Gastrocnemius medialis (tissue), 4 donors: Measurements from ENCODE around the gene MED13L.

ENCODE experiments used
- POLR2A ChIP-seq, 2 donors: fragments of 450-650 bp; IDR thresholded peaks; one replicate each; pipeline ENCODE4 v1.6.1; 2017; ENCODE audit warnings: antibody characterized with exemption in 2 of 2, mild to moderate bottlenecking in 2 of 2, moderate library complexity in 2 of 2
- TF ChIP-seq, protein P1 (sequence below), 5 experiments: fragments of 450-650 bp in 3 of 5; fragments of 200-600 bp in 2 of 5; sonication (generic) in 2 of 5; IDR thresholded peaks in 4 of 5; conservative IDR thresholded peaks in 1 of 5; 1 replicate in 4 of 5; 2 replicates in 1 of 5; pipeline ENCODE4 v1.5.1; 2016 to 2019; ENCODE audit warnings: antibody characterized with exemption in 5 of 5, mild to moderate bottlenecking in 3 of 5, moderate library complexity in 3 of 5

DNA sequence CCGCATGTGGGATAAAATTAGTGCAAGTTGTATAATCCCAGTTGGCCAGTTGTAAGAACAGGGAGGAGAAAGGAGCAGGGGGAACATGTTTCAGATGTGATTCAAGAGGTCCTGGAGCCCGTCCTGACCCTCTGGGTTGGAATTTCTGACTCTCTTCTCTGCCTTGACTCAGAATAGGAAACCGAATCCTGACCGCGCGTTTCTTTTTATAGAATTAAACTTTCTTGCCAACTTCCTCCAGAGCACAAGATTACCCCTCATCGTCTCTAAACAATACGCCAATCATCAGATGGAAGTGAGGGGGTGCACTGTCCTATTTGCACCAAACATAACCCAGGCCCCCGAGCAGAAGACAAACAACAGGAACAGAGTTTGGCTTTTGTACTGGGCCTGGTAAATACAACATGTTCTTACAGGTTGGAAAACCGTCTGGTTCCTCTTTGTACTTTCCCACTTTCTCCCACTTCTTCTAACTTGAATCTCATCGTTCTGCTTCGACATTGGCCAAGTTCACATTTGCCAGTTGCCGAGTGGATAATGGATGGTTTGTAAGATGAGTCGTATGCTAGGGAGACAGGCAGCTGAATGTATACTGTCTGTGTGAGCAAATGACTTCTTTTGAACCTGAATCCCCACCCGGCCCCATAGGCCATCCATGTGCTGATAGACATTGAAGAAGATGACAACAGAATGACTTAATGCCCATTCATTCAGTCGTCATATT, 42.6 kb upstream of the MED13L start:
- TF ChIP-seq, protein P1, sequence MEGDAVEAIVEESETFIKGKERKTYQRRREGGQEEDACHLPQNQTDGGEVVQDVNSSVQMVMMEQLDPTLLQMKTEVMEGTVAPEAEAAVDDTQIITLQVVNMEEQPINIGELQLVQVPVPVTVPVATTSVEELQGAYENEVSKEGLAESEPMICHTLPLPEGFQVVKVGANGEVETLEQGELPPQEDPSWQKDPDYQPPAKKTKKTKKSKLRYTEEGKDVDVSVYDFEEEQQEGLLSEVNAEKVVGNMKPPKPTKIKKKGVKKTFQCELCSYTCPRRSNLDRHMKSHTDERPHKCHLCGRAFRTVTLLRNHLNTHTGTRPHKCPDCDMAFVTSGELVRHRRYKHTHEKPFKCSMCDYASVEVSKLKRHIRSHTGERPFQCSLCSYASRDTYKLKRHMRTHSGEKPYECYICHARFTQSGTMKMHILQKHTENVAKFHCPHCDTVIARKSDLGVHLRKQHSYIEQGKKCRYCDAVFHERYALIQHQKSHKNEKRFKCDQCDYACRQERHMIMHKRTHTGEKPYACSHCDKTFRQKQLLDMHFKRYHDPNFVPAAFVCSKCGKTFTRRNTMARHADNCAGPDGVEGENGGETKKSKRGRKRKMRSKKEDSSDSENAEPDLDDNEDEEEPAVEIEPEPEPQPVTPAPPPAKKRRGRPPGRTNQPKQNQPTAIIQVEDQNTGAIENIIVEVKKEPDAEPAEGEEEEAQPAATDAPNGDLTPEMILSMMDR (IDR thresholded peaks at IDR 0.05 in 4 of 5, conservative IDR thresholded peaks at IDR 0.05 in 1 of 5) = no peak
- TF ChIP-seq POLR2A (IDR thresholded peaks at IDR 0.05) = no peak
